HCT116 (cell line): Measurements from ENCODE around the gene ZDHHC3. TPM values are rescaled to one million over a fixed set of nuclear protein-coding genes. Genes with fewer than 3 reads are reported as not detected.

Experiments
- ATAC-seq: fragments of 200-7000 bp; cut with Tn5 transposase; 2 replicates; pipeline ENCODE4 v1.9.1; 2020; ENCODE audit warnings: mild to moderate bottlenecking, moderate library complexity
- BruUV-seq: library from RNA; stranded (reverse); fragments of 400-500 nt; replicated peaks from 2 replicates; lab custom pipeline; 2021; lab: Mats Ljungman, UMichigan
- CTCF ChIA-PET: fragments of 300-600 bp; sonication (Branson Sonifier 250); formaldehyde crosslinking; loops from one replicate; lab custom pipeline; 2021; ENCODE audit warnings: antibody characterized with exemption; lab: Charles Lee
- POLR2A ChIA-PET: fragments of 300-600, 350-600 bp; sonication (Branson Sonifier 250); formaldehyde crosslinking; loops from one replicate; lab custom pipeline; 2021; ENCODE audit warnings: antibody characterized with exemption; lab: Charles Lee
- RAD21 ChIA-PET, 2 experiments: fragments of 300-600 bp; sonication (Branson Sonifier 250); formaldehyde crosslinking; loops; one replicate each; lab custom pipeline; 2023; ENCODE audit warnings: low total read pairs in 2 of 2; ENCODE audit not compliant: uncharacterized antibody in 2 of 2, unreplicated experiment in 2 of 2, low non-redundant PET in 1 of 2; lab: Charles Lee
- DNase-seq: peaks from one replicate; pipeline ENCODE4 v3.0.0-alpha.2; 2010; ENCODE audit warnings: low read depth, low spot score
- H2AFZ ChIP-seq: fragments of 200-600 bp; shearing (Covaris generic), sonication (generic); 2 replicates; pipeline ENCODE4 v1.6.1; 2017; ENCODE audit warnings: low read depth, mixed run types, mixed read lengths, antibody characterized with exemption, low read length; ENCODE audit not compliant: poor library complexity, severe bottlenecking
- H3K27ac ChIP-seq: 2 replicates; pipeline ENCODE4 v1.5.1; 2012; ENCODE audit warnings: low read depth, low read length
- H3K27me3 ChIP-seq: fragments of 200-600 bp; sonication (generic); 2 replicates; pipeline ENCODE4 v1.6.1; 2016; ENCODE audit warnings: mixed run types, low read length, mixed read lengths; ENCODE audit not compliant: insufficient read depth
- H3K36me3 ChIP-seq, 2 experiments: fragments of 200-500 bp in 1 of 2; fragments of 200-600 bp in 1 of 2; sonication (Bioruptor generic) in 1 of 2; sonication (generic) in 1 of 2; 2 replicates each; pipeline versions ENCODE4 v1.5.1 to v1.6.1; 2014 to 2016; ENCODE audit warnings: low read length in 2 of 2, inconsistent platforms in 1 of 2, mixed read lengths in 1 of 2, mixed run types in 1 of 2; ENCODE audit not compliant: insufficient read depth in 2 of 2, control insufficient read depth in 1 of 2
- H3K4me1 ChIP-seq, 2 experiments: fragments of 200-600 bp in 1 of 2; sonication (generic) in 1 of 2; 2 replicates each; pipeline versions ENCODE4 v1.5.1 to v1.6.1; 2012 to 2017; ENCODE audit warnings: low read length in 2 of 2, inconsistent platforms in 1 of 2, mild to moderate bottlenecking in 1 of 2, mixed read lengths in 1 of 2, mixed run types in 1 of 2, moderate library complexity in 1 of 2; ENCODE audit not compliant: insufficient read depth in 2 of 2, control insufficient read depth in 1 of 2
- H3K4me2 ChIP-seq: fragments of 200-600 bp; sonication (generic); 2 replicates; pipeline ENCODE4 v1.6.1; 2017; ENCODE audit warnings: mixed run types, low read length, mixed read lengths
- H3K4me3 ChIP-seq, 2 experiments: fragments of 200-600 bp in 1 of 2; sonication (generic) in 1 of 2; replicated peaks in 1 of 2; 2 replicates each; pipeline ENCODE4 v1.5.1; 2011 to 2016; ENCODE audit warnings: low read length in 2 of 2, control low read depth in 1 of 2, low read depth in 1 of 2, mild to moderate bottlenecking in 1 of 2, mixed read lengths in 1 of 2, mixed run types in 1 of 2
- H3K79me2 ChIP-seq: fragments of 200-600 bp; sonication (generic); 2 replicates; pipeline ENCODE4 v1.6.1; 2017; ENCODE audit warnings: mild to moderate bottlenecking, mixed run types, low read length, moderate library complexity, mixed read lengths; ENCODE audit not compliant: insufficient read depth
- H3K9ac ChIP-seq: fragments of 200-600 bp; sonication (generic); 2 replicates; pipeline ENCODE4 v1.6.1; 2016; ENCODE audit warnings: low read length, mixed read lengths
- H3K9me2 ChIP-seq: fragments of 200-600 bp; sonication (generic), shearing (Covaris generic); 2 replicates; pipeline ENCODE4 v1.6.1; 2017; ENCODE audit warnings: mixed run types, mild to moderate bottlenecking, moderate library complexity; ENCODE audit not compliant: insufficient read depth
- H3K9me3 ChIP-seq, 2 experiments: fragments of 200-500 bp in 1 of 2; fragments of 200-600 bp in 1 of 2; sonication (Bioruptor generic) in 1 of 2; sonication (generic) in 1 of 2; 2 replicates each; pipeline ENCODE4 v1.6.1; 2014 to 2017; ENCODE audit warnings: low read length in 2 of 2, mixed read lengths in 2 of 2, inconsistent platforms in 1 of 2, low read depth in 1 of 2, mild to moderate bottlenecking in 1 of 2, mixed run types in 1 of 2, moderate library complexity in 1 of 2; ENCODE audit not compliant: control insufficient read depth in 1 of 2, insufficient read depth in 1 of 2
- H4K20me1 ChIP-seq: fragments of 200-600 bp; sonication (generic), shearing (Covaris generic); 2 replicates; pipeline ENCODE4 v1.6.1; 2017; ENCODE audit warnings: mixed run types, mild to moderate bottlenecking, moderate library complexity; ENCODE audit not compliant: insufficient read depth
- EZH2 ChIP-seq: fragments of 200-600 bp; sonication (generic); IDR thresholded peaks from 2 replicates; pipeline ENCODE4 v1.6.1; 2017; ENCODE audit warnings: antibody characterized with exemption, mixed run types
- FOSL1 ChIP-seq: IDR thresholded peaks from 2 replicates; pipeline ENCODE4 v1.6.1; 2012; ENCODE audit warnings: low read depth
- JUND ChIP-seq: IDR thresholded peaks from 2 replicates; pipeline ENCODE4 v1.6.1; 2012
- POLR2AphosphoS5 ChIP-seq: IDR thresholded peaks from 2 replicates; pipeline ENCODE4 v1.6.1; 2011; ENCODE audit warnings: mild to moderate bottlenecking, low read depth, low read length, moderate library complexity
- SIN3A ChIP-seq: IDR thresholded peaks from 2 replicates; pipeline ENCODE4 v1.6.1; 2012; ENCODE audit warnings: low read depth
- intact Hi-C: fragments of 100-400 bp; cut with micrococcal nuclease; formaldehyde crosslinking; loops from 2 replicates; pipeline ENCODE4 v1.10.0; 2022
- total RNA-seq: library from RNA; stranded (reverse); gene quantifications from one replicate; pipeline ENCODE4 v1.2.1, GENCODE V29; 2021; ENCODE audit not compliant: unreplicated experiment
- TF ChIP-seq, protein P1 (sequence below): IDR thresholded peaks from 2 replicates; pipeline ENCODE4 v1.6.1; 2012
- TF ChIP-seq, protein P2 (sequence below), 3 experiments: fragments of 200-600 bp in 1 of 3; sonication (generic) in 1 of 3; IDR thresholded peaks in 2 of 3; conservative IDR thresholded peaks in 1 of 3; 2 replicates each; pipeline ENCODE4 v1.5.1; 2012 to 2017; ENCODE audit warnings: low read depth in 2 of 3, low read length in 2 of 3, antibody characterized with exemption in 1 of 3, borderline replicate concordance in 1 of 3, control low read depth in 1 of 3, mild to moderate bottlenecking in 1 of 3, mixed read lengths in 1 of 3, mixed run types in 1 of 3, moderate library complexity in 1 of 3; ENCODE audit not compliant: insufficient read depth in 1 of 3
- TF ChIP-seq, protein P3 (sequence below): IDR thresholded peaks from 2 replicates; pipeline ENCODE4 v1.6.1; 2012
- TF ChIP-seq, protein P4 (sequence below): IDR thresholded peaks from 2 replicates; pipeline ENCODE4 v1.6.1; 2011; ENCODE audit warnings: mild to moderate bottlenecking, low read length, moderate library complexity; ENCODE audit not compliant: insufficient replicate concordance; ENCODE audit errors: extremely low read depth

Gene ZDHHC3
- total RNA-seq, 1 experiment from 2014 or later = 61.1 TPM

DNA sequence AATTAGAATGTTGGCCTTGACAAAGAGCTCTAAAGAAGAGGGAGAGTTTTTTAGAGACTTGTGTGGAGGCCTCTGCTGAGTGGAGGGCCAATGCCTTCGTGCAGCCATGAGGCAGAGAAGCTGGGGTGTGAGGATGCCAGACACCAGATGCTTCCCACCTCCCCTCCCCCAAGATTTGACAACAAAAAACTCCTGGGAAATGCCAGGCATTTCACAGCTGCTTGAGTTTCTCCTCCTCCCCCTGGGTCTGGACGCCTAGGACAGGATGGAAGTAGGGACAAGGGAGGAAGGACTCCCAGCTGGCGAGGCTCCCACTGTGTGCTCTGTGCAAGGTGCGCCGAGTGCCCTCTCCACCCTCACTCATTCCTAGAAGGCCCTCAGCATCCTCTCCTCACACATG is 81.5 kb downstream of the ZDHHC3 start:
- H2AFZ ChIP-seq = no peak overlapping the region
- H3K4me3 ChIP-seq = no peak overlapping the region
- H4K20me1 ChIP-seq = no peaks in the 10 kb centered on the region
- ChIA-PET RAD21 (no interaction called here), POLR2A (no interaction called here), CTCF (no interaction called here)
- intact Hi-C loops = no loop called here
- no peak overlapping the region for H3K4me2 ChIP-seq
- DNase-seq (no peak), ATAC-seq (no peak)
- H3K9ac ChIP-seq = no peak overlapping the region
- no peaks in the 10 kb centered on the region for H3K27me3 ChIP-seq
- H3K4me1 ChIP-seq = peaks cover 0 to 8% of the 10 kb centered on the region in 2 experiments; a peak in 1 of 4 replicates
- no peaks in the 10 kb centered on the region for H3K9me3 ChIP-seq
- no TSS peak for BruUV-seq
- H3K9me2 ChIP-seq = no peaks in the 10 kb centered on the region
- TF ChIP-seq SIN3A (no peak), POLR2AphosphoS5 (no peak), FOSL1 (no peak), JUND (no peak), EZH2 (no peak)
- TF ChIP-seq, protein P1, sequence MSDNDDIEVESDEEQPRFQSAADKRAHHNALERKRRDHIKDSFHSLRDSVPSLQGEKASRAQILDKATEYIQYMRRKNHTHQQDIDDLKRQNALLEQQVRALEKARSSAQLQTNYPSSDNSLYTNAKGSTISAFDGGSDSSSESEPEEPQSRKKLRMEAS = no peak
- TF ChIP-seq, protein P2, sequence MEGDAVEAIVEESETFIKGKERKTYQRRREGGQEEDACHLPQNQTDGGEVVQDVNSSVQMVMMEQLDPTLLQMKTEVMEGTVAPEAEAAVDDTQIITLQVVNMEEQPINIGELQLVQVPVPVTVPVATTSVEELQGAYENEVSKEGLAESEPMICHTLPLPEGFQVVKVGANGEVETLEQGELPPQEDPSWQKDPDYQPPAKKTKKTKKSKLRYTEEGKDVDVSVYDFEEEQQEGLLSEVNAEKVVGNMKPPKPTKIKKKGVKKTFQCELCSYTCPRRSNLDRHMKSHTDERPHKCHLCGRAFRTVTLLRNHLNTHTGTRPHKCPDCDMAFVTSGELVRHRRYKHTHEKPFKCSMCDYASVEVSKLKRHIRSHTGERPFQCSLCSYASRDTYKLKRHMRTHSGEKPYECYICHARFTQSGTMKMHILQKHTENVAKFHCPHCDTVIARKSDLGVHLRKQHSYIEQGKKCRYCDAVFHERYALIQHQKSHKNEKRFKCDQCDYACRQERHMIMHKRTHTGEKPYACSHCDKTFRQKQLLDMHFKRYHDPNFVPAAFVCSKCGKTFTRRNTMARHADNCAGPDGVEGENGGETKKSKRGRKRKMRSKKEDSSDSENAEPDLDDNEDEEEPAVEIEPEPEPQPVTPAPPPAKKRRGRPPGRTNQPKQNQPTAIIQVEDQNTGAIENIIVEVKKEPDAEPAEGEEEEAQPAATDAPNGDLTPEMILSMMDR (IDR thresholded peaks at IDR 0.05 in 2 of 3, conservative IDR thresholded peaks at IDR 0.05 in 1 of 3; ENCODE audit: borderline replicate concordance in 1 of 3, insufficient read depth in 1 of 3, low read depth in 2 of 3, low read length in 2 of 3) = no peak
- TF ChIP-seq, protein P3, sequence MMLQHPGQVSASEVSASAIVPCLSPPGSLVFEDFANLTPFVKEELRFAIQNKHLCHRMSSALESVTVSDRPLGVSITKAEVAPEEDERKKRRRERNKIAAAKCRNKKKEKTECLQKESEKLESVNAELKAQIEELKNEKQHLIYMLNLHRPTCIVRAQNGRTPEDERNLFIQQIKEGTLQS = no peak
- TF ChIP-seq, protein P4, sequence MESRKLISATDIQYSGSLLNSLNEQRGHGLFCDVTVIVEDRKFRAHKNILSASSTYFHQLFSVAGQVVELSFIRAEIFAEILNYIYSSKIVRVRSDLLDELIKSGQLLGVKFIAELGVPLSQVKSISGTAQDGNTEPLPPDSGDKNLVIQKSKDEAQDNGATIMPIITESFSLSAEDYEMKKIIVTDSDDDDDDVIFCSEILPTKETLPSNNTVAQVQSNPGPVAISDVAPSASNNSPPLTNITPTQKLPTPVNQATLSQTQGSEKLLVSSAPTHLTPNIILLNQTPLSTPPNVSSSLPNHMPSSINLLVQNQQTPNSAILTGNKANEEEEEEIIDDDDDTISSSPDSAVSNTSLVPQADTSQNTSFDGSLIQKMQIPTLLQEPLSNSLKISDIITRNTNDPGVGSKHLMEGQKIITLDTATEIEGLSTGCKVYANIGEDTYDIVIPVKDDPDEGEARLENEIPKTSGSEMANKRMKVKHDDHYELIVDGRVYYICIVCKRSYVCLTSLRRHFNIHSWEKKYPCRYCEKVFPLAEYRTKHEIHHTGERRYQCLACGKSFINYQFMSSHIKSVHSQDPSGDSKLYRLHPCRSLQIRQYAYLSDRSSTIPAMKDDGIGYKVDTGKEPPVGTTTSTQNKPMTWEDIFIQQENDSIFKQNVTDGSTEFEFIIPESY = no peak
- no peaks in the 10 kb centered on the region for H3K79me2 ChIP-seq
- H3K27ac ChIP-seq = no peak overlapping the region
- H3K36me3 ChIP-seq = no peaks in the 10 kb centered on the region
